Measurements from ENCODE around the gene CASKIN1.

DNA sequence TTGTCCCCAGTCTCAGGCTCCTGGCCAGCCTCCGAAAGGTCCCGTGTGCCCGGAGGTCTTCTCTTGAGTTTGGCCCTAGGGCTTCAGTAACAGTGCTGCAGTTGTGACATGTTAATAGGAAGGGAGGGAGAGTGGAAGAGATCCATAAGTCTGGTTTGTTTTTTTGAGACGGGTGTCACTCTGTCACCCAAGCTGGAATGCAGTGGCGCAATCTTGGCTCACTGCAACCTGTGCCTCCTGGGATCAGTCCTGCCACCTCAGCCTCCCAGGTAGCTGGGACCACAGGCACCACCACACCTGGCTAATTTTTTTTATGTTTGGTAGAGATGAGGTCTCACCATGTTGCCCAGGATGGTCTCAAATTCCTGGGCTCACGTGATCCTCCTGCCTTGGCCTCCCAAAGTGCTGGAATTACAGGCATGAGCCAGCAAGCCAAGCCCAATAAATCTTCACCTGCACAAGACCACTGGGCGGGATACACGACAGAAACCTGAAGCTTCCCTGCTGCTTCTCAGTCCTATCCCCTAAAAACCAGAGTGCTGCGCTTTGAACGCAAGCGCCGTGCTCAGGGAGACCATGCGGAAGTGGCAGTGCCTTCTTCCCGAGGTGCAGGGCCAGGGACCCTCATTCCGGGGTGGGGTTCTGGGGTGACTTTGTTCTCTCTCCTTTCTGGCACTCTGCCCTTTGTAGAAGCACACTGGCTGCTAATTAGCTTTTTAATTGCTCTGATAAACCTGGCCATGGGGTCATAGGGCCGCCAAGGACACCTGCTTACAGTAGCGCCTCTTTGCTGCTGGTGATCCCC is 29.9 kb downstream of the CASKIN1 start:
- no peak for TF ChIP-seq POLR2AphosphoS5 (IDR thresholded peaks at IDR 0.05)
- TF ChIP-seq POLR2A (IDR thresholded peaks at IDR 0.05), result no peak
- TF ChIP-seq, protein P1, sequence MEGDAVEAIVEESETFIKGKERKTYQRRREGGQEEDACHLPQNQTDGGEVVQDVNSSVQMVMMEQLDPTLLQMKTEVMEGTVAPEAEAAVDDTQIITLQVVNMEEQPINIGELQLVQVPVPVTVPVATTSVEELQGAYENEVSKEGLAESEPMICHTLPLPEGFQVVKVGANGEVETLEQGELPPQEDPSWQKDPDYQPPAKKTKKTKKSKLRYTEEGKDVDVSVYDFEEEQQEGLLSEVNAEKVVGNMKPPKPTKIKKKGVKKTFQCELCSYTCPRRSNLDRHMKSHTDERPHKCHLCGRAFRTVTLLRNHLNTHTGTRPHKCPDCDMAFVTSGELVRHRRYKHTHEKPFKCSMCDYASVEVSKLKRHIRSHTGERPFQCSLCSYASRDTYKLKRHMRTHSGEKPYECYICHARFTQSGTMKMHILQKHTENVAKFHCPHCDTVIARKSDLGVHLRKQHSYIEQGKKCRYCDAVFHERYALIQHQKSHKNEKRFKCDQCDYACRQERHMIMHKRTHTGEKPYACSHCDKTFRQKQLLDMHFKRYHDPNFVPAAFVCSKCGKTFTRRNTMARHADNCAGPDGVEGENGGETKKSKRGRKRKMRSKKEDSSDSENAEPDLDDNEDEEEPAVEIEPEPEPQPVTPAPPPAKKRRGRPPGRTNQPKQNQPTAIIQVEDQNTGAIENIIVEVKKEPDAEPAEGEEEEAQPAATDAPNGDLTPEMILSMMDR (IDR thresholded peaks at IDR 0.05), result no peak
- no peak for TF ChIP-seq EP300 (IDR thresholded peaks at IDR 0.05)

Data from stomach (tissue), 4 donors.